Measurements from ENCODE around the gene ASIC3. TPM values are rescaled to one million over a fixed set of nuclear protein-coding genes. Genes with fewer than 3 reads are reported as not detected.

The ASIC3 gene
- total and polyA plus RNA-seq, 2 experiments from 2014 or later, result 6.8 to 9.8 TPM

- DNase-seq (ENCODE audit: low read depth in 1 of 2, low spot score in 1 of 2), result peak in 1 of 2 donors; percentile 30
These were observed 13.1 kb downstream of the ASIC3 start for GRCh38 chr7:151061213-151062110.

DNA sequence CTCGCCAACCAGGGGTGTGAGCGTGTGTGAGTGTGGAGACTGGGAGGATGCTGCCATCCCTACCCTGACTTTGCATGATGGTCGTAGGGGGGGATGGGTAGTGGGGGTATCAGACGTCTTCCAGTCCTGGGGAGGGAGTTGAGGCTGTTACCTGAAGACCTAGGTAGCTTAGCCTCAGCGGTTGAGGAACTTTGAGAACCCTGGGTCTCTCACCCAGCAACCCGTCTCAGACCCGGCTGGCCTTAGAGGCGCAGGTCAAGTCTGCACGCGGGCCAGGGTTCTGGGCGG, 13.7 kb downstream of the ASIC3 start:
- Histone ChIP-seq H3K27ac (peak overlapping the region; percentile 34), H3K36me3 (peaks cover 20% of the 10 kb centered on the region), H3K9me3 (ENCODE audit: low read depth) (no peaks in the 10 kb centered on the region), H3K27me3 (no peaks in the 10 kb centered on the region), H3K4me3 (peak overlapping the region; percentile 12), H3K4me1 (ENCODE audit: low read depth) (peaks cover 27% of the 10 kb centered on the region)
- TF ChIP-seq, protein P1, sequence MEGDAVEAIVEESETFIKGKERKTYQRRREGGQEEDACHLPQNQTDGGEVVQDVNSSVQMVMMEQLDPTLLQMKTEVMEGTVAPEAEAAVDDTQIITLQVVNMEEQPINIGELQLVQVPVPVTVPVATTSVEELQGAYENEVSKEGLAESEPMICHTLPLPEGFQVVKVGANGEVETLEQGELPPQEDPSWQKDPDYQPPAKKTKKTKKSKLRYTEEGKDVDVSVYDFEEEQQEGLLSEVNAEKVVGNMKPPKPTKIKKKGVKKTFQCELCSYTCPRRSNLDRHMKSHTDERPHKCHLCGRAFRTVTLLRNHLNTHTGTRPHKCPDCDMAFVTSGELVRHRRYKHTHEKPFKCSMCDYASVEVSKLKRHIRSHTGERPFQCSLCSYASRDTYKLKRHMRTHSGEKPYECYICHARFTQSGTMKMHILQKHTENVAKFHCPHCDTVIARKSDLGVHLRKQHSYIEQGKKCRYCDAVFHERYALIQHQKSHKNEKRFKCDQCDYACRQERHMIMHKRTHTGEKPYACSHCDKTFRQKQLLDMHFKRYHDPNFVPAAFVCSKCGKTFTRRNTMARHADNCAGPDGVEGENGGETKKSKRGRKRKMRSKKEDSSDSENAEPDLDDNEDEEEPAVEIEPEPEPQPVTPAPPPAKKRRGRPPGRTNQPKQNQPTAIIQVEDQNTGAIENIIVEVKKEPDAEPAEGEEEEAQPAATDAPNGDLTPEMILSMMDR (IDR thresholded peaks at IDR 0.05; ENCODE audit: low read depth, low read length), result no peak
- no peak for DNase-seq (ENCODE audit: low read depth in 1 of 2, low spot score in 1 of 2)

More at GRCh38 chr7:151061213-151062110, 13.1 kb downstream of the ASIC3 start:
- Histone ChIP-seq H3K36me3 (peaks cover 14% of the 10 kb centered on the region), H3K27me3 (no peaks in the 10 kb centered on the region), H3K9me3 (ENCODE audit: low read depth) (no peaks in the 10 kb centered on the region), H3K4me3 (peak overlapping the region; percentile 12), H3K4me1 (ENCODE audit: low read depth) (peaks cover 31% of the 10 kb centered on the region), H3K27ac (peak overlapping the region; percentile 34)
- TF ChIP-seq, protein P1 (IDR thresholded peaks at IDR 0.05; ENCODE audit: low read depth, low read length), result no peak

- Histone ChIP-seq H3K27me3 (no peaks in the 10 kb centered on the region), H3K27ac (peak overlapping the region; percentile 76), H3K4me1 (ENCODE audit: low read depth) (peaks cover 25% of the 10 kb centered on the region), H3K9me3 (ENCODE audit: low read depth) (no peaks in the 10 kb centered on the region), H3K36me3 (peaks cover 25% of the 10 kb centered on the region), H3K4me3 (peak overlapping the region; percentile 11)
- TF ChIP-seq, protein P1 (IDR thresholded peaks at IDR 0.05; ENCODE audit: low read depth, low read length), result no peak
- peak; percentile 72 to 93 for DNase-seq (ENCODE audit: low read depth in 1 of 2, low spot score in 1 of 2)
These were observed 14.3 kb downstream of the ASIC3 start for GRCh38 chr7:151062399-151063211.

DNA sequence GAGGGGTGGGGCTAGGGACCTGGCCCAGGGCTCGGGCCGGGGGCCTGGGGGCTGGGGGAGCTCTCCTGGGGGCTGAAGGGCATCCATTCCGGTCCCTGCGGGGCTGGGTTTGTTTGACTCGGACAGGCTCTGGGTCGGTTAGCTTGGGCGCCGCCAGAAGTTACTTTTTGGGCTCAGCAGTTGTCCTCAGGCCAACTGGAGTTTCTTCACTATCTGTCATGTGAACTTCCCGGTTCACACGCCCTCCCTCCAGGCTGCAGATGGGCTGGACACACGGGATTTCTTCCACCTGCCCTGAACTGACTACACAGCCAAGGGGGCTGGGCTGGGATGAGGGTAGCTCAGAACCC, 14.9 kb downstream of the ASIC3 start:
- Histone ChIP-seq H3K27ac (peak overlapping the region; percentile 76), H3K9me3 (ENCODE audit: low read depth) (no peaks in the 10 kb centered on the region), H3K4me1 (ENCODE audit: low read depth) (peaks cover 25% of the 10 kb centered on the region), H3K27me3 (no peaks in the 10 kb centered on the region), H3K36me3 (peaks cover 31% of the 10 kb centered on the region), H3K4me3 (peak overlapping the region; percentile 11)
- TF ChIP-seq, protein P1 (IDR thresholded peaks at IDR 0.05; ENCODE audit: low read depth, low read length), result no peak
- peak in 1 of 2 donors; percentile 69 for DNase-seq (ENCODE audit: low read depth in 1 of 2, low spot score in 1 of 2)

GRCh38 chr7:151064454-151064853, 16.1 kb downstream of the ASIC3 start:
- Histone ChIP-seq H3K27me3 (no peaks in the 10 kb centered on the region), H3K4me3 (no peak overlapping the region), H3K27ac (no peak overlapping the region), H3K36me3 (peaks cover 40% of the 10 kb centered on the region), H3K4me1 (ENCODE audit: low read depth) (peaks cover 16% of the 10 kb centered on the region), H3K9me3 (ENCODE audit: low read depth) (no peaks in the 10 kb centered on the region)
- TF ChIP-seq, protein P1 (IDR thresholded peaks at IDR 0.05; ENCODE audit: low read depth, low read length), result no peak
- DNase-seq (ENCODE audit: low read depth in 1 of 2, low spot score in 1 of 2), result no peak
